HG03439 (cell line): ENCODE measurements around the gene PPARG.

Source experiments
- ATAC-seq: cut with Tn5 transposase; IDR thresholded peaks from one replicate; pipeline ENCODE4 v1.9.1; 2021; ENCODE audit warnings: mild to moderate bottlenecking, moderate library complexity; ENCODE audit not compliant: unreplicated experiment

Gene PPARG

GRCh38 chr3:12408984-12409683, 120.3 kb downstream of the PPARG start:
- ATAC-seq = no peak

- ATAC-seq = no peak
Observed at GRCh38 chr3:12409684-12410596, 121.1 kb downstream of the PPARG start.

DNA sequence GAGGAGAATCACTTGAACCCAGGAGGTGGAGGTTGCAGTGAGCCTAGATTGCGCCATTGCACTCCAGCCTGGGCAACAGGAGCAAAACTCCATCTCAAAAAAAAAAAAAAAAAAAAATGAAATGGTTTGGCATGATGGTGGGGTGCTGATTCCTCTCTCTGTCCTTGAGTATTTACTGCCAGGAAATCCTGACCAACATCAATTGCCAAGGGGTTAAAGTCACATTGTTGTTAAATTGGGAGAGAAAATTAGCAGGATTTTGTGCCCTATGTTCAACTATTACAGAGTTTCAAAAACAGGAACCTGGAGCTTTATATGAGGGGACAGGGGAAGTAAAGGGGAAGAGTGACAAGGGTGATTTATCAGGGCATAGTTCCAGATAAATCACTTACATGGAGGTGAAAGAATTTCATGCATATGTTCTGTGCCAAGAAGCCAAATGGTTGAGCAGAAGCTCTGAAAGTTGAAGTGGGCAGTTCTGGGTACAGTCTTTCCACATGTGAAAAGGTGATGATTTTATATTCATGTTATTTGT, 124.9 kb downstream of the PPARG start:
- no peak for ATAC-seq

DNA sequence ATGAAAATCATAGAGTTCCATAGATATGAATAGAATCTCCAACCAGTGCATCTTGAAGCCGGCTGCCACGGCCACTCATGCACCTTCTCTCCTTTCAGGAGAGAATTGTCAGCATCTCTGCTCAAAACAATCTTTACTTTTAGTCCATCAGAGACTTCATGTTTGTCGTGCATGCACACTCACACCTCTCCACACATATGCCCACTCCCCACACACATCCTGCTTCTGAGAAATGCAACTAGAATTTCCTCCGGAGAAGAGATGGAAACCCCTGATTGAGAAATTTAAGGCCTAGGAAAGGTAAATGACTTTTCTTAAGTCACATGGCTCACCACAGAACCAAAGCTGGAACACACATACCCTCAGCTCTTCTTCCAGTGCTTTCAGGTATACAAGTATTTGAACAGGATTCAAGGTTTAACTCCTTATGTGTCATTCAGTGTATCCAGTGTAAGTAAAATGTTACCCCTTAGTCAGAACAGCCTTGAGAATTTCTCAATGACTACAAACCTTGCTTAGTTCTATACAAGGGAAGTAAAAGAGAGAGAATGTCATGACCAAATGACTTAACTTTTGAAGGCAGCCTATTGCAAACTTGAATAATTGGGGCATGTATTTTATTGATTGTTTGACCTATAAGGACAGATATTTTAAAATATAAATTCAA, 126.3 kb downstream of the PPARG start:
- no peak for ATAC-seq

DNA sequence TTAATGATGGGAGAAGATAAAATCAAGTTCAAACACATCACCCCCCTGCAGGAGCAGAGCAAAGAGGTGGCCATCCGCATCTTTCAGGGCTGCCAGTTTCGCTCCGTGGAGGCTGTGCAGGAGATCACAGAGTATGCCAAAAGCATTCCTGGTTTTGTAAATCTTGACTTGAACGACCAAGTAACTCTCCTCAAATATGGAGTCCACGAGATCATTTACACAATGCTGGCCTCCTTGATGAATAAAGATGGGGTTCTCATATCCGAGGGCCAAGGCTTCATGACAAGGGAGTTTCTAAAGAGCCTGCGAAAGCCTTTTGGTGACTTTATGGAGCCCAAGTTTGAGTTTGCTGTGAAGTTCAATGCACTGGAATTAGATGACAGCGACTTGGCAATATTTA, 127.9 kb downstream of the PPARG start:
- ATAC-seq = no peak

- no peak for ATAC-seq
Observed at GRCh38 chr3:12420393-12420792, 131.5 kb downstream of the PPARG start.

- no peak for ATAC-seq
Observed at GRCh38 chr3:12421132-12421531, 132.3 kb downstream of the PPARG start.

- ATAC-seq = no peak
Observed at GRCh38 chr3:12423131-12423530, 134.3 kb downstream of the PPARG start.

DNA sequence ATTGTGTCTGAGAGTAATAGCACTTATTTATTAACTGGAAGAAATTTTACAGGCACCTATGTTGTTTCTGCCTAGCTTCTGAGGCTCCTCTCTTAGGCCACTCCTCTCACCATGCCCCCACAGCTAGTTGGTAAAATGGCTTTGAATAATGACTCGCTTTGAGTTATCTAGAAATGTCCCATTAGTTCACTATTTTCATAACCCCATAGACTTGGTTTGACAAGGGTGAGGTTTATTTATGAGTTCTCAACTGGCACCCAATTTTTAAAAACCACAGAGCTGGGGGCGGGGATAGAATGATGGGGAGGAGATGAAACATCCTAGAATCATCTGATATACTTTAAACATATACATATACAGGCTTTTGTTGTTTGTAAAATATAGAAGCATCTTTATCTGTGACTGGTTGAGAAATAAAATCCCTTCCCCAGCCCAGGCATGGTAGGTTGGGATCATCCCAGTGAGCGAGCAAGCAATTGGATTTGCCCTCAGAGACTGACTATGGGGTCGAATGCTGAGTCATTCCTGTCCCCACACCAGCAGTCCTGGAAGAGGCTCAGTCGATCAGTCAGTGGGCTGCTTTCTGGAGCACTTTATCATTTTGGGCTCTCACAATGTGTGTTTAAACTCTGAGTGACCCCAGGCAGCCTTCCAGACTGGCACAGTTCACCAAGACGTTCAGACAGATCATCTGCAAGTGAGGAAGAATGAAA, 135.2 kb downstream of the PPARG start:
- ATAC-seq = no peak

DNA sequence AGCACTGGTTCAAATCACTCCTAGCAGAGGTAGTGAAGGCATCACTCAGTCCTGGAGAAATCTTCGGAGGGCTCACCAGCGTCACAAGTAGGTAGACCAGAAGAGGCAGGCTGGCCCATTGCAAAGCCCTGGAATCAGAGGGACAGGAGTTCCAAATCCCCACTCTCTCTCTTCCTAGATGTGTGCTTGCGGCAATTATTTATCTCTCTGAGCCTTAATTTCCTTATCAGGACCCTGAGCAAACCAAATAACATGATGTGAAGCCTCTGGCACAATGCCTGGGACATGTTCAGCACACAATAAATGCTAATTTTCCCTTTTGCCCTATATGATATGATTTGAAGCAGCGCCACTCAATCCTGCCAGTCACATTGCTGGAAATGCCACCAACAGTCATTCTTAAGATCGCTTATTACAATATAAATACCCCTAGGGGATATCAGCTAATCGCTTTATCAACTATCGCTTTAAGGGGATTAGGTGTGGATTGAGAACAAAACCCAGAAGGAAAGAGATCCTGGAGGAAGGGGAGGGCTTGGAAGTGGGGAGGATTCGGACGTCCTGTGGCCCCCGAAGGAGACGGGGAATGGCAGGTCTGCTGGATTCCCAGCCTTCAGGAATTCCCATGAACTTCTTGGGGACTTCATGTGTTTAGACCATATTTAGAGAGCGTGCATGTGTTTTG, 135.9 kb downstream of the PPARG start:
- ATAC-seq = no peak

DNA sequence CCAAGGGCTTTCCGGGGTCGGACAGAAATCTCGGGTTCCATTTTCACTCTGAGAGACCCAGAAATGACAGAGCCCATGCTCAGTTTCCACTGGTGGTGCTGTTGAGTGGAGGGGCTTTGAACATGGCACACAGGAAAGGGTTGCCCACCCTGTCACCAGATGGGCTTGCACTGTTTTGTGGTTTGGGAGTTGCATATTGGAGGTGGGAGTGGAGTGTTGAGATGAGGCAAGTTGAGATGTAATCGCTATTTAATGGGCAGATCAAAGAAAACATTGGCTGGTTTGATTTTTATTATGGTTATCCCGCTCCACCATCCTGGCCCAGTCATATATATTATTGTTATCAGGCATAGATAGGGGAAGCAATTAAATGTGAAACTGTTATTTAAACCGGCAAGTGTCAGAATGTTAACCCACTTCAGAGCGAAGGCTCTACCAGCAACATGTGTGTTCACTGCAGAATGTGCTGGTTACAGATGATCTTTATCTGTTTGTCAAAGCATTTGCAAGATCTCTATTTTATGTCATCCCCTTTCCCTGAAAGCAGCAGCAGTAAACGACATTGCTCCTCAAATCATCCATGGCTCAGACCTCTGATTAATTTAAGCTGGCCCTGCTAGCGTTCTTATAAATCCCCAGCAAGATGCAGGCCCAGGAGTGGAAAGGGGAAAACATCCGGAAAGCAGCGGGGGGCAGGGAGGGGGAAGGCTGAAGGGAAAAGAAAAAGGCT, 137.1 kb downstream of the PPARG start:
- no peak for ATAC-seq

DNA sequence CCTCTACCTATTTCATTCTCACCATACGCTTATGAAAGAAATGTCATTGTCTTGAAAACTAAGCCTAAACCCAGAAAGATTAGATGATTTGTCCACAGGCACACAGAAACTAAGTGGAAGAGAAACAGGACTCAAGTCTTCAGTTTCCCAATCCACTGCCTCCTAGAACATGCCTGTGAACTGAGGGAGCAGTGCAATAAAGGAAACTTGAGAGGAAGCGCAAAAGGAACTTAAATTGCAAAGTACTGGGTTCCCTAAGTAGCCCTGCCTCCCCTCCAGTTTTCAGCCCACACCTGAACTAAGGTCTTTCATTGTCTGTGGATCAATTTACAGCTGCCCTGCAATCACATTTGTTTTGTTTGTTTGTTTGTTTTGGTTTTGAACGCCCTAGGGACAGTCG, 138.7 kb downstream of the PPARG start:
- no peak for ATAC-seq

- ATAC-seq = no peak
Observed at GRCh38 chr3:12428126-12428525, 139.3 kb downstream of the PPARG start.

DNA sequence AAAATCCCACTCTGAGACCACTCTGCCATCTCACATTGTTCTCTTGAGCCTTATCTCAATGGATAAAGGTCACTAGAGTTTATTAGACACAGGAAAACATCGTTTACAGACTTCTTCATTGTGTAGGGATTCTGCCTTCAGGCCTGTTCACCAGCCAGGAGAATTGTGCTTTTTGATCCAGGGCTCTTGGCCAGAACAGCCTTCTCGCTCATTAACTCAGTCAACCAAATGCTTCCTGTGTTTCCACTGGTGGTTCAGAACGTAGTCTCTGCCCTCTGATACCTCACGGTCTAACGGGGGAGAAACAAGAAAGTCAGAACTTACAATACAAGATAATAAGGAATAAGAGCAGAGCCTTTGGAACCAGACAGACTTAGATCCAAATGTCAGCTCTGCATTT, 141.2 kb downstream of the PPARG start:
- no peak for ATAC-seq

DNA sequence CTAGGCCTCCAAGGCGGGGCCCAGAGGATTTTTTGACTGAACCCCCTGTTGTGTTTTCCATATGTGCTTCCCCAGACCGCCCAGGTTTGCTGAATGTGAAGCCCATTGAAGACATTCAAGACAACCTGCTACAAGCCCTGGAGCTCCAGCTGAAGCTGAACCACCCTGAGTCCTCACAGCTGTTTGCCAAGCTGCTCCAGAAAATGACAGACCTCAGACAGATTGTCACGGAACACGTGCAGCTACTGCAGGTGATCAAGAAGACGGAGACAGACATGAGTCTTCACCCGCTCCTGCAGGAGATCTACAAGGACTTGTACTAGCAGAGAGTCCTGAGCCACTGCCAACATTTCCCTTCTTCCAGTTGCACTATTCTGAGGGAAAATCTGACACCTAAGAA, 145.0 kb downstream of the PPARG start:
- ATAC-seq = no peak

DNA sequence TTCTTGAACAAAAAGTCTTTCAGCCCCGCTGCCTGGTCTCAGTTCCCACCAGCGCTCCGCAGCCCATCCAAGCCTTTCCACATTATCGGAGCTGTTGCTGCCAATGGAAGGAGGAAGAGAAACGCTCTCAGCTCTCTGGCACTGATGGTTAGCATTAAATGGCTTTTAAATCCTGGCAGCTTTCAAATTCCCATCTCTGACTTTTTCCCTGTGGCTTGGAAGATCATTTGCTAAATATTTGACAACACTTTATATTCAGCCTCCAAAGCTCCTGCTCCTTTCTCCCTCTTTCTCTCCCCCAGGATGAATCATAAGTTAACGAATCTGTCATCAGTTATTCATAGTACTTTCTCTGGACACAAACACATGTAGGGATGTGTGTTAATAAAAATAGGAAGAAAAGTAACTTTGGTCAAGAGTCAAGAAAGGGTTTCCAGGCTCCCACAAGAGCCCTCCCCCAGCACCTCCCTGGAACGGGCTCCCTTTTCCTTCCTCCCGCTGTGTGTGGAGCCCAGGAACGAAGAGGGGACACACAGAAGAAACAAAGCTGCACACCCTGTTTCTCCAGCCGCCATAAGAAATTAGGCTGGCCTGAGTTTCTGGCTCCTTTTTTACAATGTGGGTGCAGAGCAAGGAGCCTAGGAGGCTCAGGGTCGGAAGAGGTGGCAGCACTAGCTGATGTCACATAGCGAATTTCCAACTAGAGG, 147.8 kb downstream of the PPARG start:
- no peak for ATAC-seq

DNA sequence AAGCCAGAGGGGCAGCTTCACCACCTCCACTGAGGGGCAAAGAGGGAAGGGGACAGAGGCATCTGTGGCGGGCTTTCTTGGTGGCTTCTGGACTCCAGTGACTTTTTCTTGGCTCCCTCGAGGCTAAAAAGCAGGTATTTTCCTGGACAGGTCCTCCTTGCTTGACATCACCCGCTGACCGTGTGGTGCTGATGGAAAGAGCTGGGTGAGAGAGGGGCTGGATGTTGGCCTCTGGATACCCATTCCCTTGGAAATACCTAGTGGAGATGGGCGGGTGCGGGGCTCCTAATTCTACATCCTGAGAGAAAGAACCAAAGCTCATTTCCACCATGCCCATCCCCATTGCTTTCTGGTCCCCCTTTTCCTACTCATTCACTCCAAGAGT, 148.3 kb downstream of the PPARG start:
- ATAC-seq = no peak

- ATAC-seq = no peak
Observed at GRCh38 chr3:12437861-12438260, 149.0 kb downstream of the PPARG start.

DNA sequence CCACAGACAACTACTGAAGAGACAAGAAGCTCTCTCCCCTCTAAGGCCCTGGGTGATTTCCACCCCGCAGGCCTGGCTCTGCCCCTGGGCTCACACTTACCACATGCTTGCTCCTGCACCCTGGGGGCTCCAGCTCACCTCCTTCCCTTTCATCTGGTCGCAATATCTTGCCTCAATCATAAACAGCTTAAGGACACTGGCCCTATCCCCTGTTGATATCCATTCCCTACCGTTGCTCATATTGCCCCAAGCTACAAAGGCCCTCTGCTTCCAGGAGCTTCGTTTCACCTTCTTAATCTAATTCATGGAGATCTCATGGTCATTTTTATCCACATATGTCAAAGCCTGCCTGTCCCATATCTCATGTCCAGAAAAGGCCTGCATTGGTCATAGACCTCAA, 149.4 kb downstream of the PPARG start:
- no peak for ATAC-seq
